ENCODE data around the gene ERI2.
A peak's percentile ranks its signal among the peaks of the same experiment; 100 is the strongest.
"Not testable (repeated sequence)": the region's sequence is repeated elsewhere in the genome, so short reads cannot be mapped to it uniquely, and the experiment has no call there.

Gene ERI2

GRCh38 chr16:20818929-20819585 is 12.8 kb upstream of the ERI2 start:
- no peak for DNase-seq

DNA sequence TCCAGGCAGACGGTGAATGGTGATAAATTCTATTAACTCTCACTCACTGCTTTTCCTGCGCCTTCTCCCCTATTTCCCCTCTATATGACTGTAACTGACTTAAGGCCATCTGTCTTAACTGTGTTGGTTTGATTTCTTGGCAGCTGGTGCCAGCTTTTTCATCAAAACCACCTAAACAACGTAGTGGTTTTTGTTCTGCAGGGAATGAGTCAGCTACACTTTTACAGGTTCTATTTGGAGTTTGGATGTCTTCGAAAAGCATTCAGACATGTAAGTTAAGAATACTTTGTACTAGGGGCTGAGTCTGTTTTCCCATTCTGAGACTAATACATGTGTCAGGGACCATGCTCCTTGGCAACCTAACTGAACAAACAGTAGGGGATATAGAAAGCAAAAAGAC is 8.5 kb upstream of the ERI2 start:
- DNase-seq, result no peak

DNA sequence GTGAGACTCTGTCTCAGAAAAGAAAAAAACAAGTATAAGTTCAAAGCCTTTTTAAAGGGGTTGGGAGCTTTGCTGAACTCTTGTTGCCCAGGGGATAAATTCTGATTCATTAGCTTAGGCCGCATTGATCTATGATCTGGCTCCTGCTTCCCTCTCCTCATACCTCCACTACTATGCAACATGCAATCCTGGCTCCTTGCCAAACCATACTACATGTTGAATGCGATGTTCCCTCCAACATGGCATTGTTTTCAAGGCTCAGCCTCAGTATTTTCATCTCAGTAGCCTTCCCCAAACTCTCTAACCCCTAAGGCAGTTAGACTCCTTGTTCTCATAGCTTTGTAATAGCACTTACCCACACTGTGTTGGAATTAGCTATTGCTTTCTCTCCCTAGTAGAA is 6.2 kb upstream of the ERI2 start:
- DNase-seq, result no peak

DNA sequence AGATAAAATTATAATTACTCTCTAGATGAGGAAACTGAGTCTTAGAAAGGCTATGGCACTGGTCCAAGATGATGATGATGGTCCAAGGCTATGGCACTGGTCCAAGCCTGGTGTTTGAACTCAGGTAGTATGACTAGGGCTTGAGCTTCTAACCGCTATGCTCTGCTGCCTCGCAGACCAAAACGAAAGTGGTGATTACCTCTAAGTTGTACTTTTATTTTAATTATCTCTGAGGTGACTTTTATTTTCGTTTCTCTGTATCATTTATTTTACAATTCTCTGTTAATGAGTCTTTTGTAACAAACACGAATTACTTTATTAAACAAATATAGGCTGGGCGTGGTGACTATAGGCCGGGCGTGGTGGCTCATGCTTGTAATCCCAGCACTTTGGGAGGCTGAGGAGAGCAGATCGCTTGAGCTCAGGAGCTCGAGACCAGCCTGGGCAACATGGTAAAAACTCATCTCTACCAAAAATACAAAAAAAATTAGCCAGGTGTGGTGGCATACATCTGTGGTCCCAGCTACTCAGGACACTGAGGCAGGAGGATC is 5.7 kb upstream of the ERI2 start:
- no peak for DNase-seq

GRCh38 chr16:20807862-20808261 is 1.6 kb upstream of the ERI2 start:
- no peak for DNase-seq

DNA sequence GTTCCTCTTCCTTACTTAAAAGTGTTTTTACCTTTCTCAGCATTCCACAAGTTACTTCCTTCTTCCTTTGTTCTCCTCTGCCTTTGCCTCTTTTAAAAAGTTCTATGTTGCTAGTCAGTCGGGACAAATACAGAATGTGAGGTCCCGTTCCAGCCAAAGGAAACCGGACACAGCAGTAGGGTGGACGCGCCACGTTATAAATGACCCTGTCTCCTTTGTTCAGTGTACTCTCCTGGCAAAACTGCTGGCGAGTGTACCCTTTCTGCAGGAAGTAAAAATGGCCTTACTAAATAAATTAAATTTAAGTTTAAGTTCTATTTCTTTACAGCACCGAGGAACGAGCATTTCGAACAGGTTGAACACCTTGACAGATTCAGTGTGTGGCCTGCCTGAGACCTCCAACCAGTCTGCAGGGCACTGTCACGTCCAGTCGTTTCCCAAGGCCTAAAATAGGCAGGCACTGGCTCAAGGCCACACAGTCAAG is 546 bp downstream of the ERI2 start:
- not testable (repeated sequence) for DNase-seq

- no peak for DNase-seq
These were observed 2.6 kb downstream of the ERI2 start for GRCh38 chr16:20803561-20804214.

GRCh38 chr16:20803192-20803560 is 3.1 kb downstream of the ERI2 start:
- no peak for DNase-seq

GRCh38 chr16:20801278-20801677 is 5.0 kb downstream of the ERI2 start:
- no peak for DNase-seq

- no peak for DNase-seq
These were observed 6.7 kb downstream of the ERI2 start for GRCh38 chr16:20799599-20799998.

- DNase-seq, result no peak
These were observed 7.9 kb downstream of the ERI2 start for GRCh38 chr16:20798364-20798763.

DNA sequence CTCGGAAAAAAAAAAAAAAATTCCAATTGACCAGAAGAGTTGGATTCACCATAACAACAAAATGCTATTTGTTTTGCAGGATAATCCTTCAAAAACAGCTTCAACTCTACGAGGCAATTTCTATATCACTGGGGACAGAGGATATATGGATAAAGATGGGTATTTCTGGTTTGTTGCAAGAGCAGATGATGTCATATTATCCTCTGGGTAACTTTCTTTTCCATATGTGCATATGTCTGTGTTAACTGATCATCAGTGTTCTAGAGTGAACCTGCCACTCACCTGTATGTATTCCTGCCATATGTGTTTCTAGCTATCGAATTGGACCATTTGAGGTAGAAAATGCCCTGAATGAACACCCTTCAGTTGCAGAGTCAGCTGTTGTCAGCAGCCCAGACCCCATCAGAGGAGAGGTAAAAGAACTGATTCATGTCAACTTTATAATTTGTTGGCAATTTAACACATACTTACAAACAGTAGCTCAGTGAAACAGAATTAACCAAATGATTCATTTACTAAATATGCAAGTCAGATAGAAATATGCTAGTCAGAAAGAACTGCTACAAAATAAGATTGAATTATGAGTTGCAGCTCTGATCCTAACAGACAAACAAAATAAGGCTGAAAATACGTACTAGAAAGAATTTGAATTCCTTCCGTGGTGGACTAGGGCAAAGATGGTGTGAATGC is 14.2 kb downstream of the ERI2 start:
- no peak for DNase-seq

GRCh38 chr16:20789130-20789529 is 17.1 kb downstream of the ERI2 start:
- DNase-seq, result no peak

DNA sequence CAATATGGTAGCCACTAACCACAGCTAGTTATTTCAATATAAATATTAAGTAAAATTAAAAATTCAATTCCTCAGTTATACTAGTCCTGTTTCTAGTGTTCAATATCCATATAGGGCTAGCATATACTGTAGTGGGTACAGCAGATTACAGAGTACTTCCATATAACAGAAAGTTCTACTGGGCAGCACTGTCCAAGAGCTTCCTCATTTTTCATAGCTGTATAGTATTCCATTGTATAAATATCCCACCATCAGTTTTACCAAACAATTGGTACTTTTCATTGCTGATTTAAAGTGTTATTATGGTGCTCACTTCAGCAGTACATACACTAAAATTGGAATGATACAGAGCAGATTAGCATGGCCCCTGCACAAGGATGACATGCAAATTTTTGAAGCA is 22.1 kb downstream of the ERI2 start:
- no peak for DNase-seq

- DNase-seq, result no peak
These were observed 23.8 kb downstream of the ERI2 start for GRCh38 chr16:20782470-20782869.

- no peak for DNase-seq
These were observed 24.6 kb downstream of the ERI2 start for GRCh38 chr16:20781697-20782096.

- peak; percentile 82 for DNase-seq
These were observed 31.4 kb downstream of the ERI2 start for GRCh38 chr16:20774703-20775362.

DNA sequence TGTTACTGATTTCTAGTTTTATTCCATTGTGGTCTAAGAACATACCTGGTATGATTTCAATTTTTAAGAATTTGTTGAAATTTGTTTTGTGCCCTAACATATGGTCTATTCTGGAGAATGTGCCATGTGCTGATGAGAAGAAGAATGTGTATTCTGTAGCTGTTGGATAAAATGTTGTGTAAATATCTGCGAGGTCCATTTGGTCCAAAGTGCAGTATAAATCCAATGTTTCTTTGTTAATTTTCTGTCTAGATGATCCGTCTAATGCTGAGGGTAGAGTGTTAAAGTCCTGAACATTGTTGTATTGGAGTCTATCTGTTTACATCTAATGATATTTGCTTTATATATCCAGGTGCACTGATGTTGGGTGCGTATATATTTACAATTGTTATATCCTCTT is 32.6 kb downstream of the ERI2 start:
- no peak for DNase-seq

- no peak for DNase-seq
These were observed 37.5 kb downstream of the ERI2 start for GRCh38 chr16:20768818-20769217.

GRCh38 chr16:20768121-20768520 is 38.2 kb downstream of the ERI2 start:
- DNase-seq, result no peak

DNA sequence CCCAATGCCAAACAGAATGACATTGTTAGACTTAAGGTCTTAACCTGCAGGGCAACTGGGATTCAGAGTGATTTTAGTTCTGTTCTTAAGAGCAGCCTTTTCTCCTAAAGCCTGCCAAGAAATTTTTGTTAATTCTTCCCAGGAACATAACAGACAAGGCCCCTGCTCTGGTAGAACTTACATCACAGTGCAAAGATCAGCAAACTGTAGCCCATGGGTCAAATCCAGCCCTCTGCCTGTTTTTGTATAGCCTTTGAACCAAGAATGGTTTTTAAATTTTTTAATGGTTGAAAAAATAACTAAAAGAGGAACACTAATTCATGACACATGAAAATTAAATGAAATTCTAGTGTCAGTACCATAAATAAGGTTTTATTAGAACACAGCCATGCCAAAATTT is 38.7 kb downstream of the ERI2 start:
- DNase-seq, result no peak

DNA sequence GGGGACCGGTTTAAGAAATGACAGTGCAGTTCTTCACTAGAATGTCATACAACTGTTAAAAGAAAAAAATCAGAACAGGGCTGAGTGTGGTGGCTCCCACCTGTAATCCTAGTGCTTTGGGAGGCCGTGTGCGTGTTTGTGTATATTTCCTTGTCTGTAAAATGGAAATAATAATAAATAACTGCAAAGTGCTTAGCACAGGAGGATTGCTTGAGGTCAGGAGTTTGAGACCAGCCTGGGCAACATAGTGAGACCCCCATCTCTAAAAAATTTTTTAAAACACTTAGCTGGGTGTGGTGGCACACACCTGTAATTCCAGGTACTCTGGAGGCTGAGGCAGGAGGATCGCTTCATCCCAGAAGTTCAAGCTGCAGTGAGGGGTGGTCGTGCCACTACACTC is 40.0 kb downstream of the ERI2 start:
- no peak for DNase-seq

DNA sequence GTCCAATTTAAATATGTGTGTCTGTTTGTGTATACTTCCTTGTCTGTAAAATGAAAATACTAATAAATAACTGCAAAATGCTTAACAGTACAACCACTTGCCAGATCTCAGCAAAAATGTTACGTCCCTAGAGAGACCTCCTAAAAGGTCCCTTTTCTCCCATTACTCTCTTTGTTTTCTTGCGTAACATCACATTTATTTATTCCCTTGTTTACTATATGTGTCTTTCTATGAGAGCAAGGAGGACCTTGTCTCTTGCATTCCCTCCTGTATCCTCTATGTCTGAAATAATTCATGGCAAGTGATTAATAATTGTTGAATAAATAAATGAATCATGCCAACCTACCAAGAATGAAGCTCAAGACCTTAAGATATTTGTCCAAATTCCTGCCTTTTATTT is 40.5 kb downstream of the ERI2 start:
- no peak for DNase-seq
